HepG2 (cell line): ENCODE data around the gene CTU2. TPM values are rescaled to one million over a fixed set of nuclear protein-coding genes. Genes with fewer than 3 reads are reported as not detected.
A peak's percentile ranks its signal among the peaks of the same experiment; 100 is the strongest.

ENCODE experiments used
- AKAP8 ChIP-seq: sonication (generic); formaldehyde crosslinking; IDR thresholded peaks from 2 replicates; pipeline ENCODE4 v1.5.1; 2020; ENCODE audit warnings: mild to moderate bottlenecking, missing genetic modification reagents
- ARNT2 ChIP-seq: sonication (generic); formaldehyde crosslinking; IDR thresholded peaks from 2 replicates; pipeline ENCODE4 v1.8.0; 2022; ENCODE audit warnings: mild to moderate bottlenecking, low read depth, missing genetic modification reagents, moderate library complexity
- ATF2 ChIP-seq: sonication (generic); formaldehyde crosslinking; IDR thresholded peaks from 2 replicates; pipeline ENCODE4 v1.4.0; 2020; ENCODE audit warnings: missing genetic modification reagents
- CCDC6 ChIP-seq: sonication (generic); formaldehyde crosslinking; IDR thresholded peaks from 2 replicates; pipeline ENCODE4 v1.8.1; 2022; ENCODE audit warnings: mild to moderate bottlenecking, missing genetic modification reagents, moderate library complexity
- CREB1 ChIP-seq, 2 experiments: fragments of 450-650 bp in 1 of 2; IDR thresholded peaks; 2 replicates each; pipeline ENCODE4 v1.6.1; 2016 to 2017; ENCODE audit warnings: control low read depth in 1 of 2, mild to moderate bottlenecking in 1 of 2, missing compliant biosample characterization in 1 of 2, missing genetic modification characterization in 1 of 2
- DNMT1 ChIP-seq: sonication (generic); formaldehyde crosslinking; IDR thresholded peaks from 2 replicates; pipeline ENCODE4 v1.5.1; 2020; ENCODE audit warnings: mild to moderate bottlenecking, missing genetic modification reagents
- DR1 ChIP-seq: sonication (generic); formaldehyde crosslinking; IDR thresholded peaks from 2 replicates; pipeline ENCODE4 v1.8.0; 2021; ENCODE audit warnings: mild to moderate bottlenecking, missing genetic modification reagents, inconsistent platforms
- GABPB1 ChIP-seq: IDR thresholded peaks from 2 replicates; pipeline ENCODE4 v1.6.1; 2016; ENCODE audit warnings: mild to moderate bottlenecking, missing genetic modification reagents, moderate library complexity, missing compliant biosample characterization
- KDM1A ChIP-seq: IDR thresholded peaks from 2 replicates; pipeline ENCODE4 v1.6.1; 2016; ENCODE audit warnings: missing compliant biosample characterization
- NFKB2 ChIP-seq: sonication (generic); formaldehyde crosslinking; IDR thresholded peaks from 2 replicates; pipeline ENCODE4 v1.4.0; 2020; ENCODE audit warnings: missing genetic modification reagents, borderline replicate concordance
- NONO ChIP-seq, 2 experiments: fragments of 450-650 bp in 1 of 2; sonication (generic) in 1 of 2; formaldehyde crosslinking in 1 of 2; IDR thresholded peaks in 1 of 2; conservative IDR thresholded peaks in 1 of 2; 2 replicates each; pipeline versions ENCODE4 v1.6.1 to v1.8.0; 2017 to 2022; ENCODE audit warnings: mild to moderate bottlenecking in 1 of 2, missing genetic modification reagents in 1 of 2, moderate library complexity in 1 of 2
- SYNCRIP ChIP-seq: fragments of 200-400 bp; formaldehyde crosslinking; IDR thresholded peaks from 2 replicates; pipeline ENCODE4 v1.6.1; 2018; ENCODE audit warnings: mild to moderate bottlenecking, low read depth, low read length; ENCODE audit not compliant: insufficient read depth
- TP53 ChIP-seq: sonication (generic); formaldehyde crosslinking; conservative IDR thresholded peaks from 2 replicates; pipeline ENCODE4 v1.4.0; 2020; ENCODE audit warnings: missing genetic modification reagents
- ZBTB38 ChIP-seq: sonication (generic); formaldehyde crosslinking; IDR thresholded peaks from 2 replicates; pipeline ENCODE4 v1.5.1; 2020; ENCODE audit warnings: mild to moderate bottlenecking, missing genetic modification reagents
- ZFP82 ChIP-seq: sonication (generic); formaldehyde crosslinking; IDR thresholded peaks from 2 replicates; pipeline ENCODE4 v1.5.1; 2020; ENCODE audit warnings: mild to moderate bottlenecking, missing genetic modification reagents, borderline replicate concordance
- ZNF20 ChIP-seq: sonication (generic); formaldehyde crosslinking; IDR thresholded peaks from 2 replicates; pipeline ENCODE4 v1.4.0; 2020; ENCODE audit warnings: mild to moderate bottlenecking, moderate library complexity, missing genetic modification reagents
- ZNF317 ChIP-seq: sonication (generic); formaldehyde crosslinking; IDR thresholded peaks from 2 replicates; pipeline ENCODE4 v1.5.0; 2020; ENCODE audit warnings: mild to moderate bottlenecking, missing genetic modification reagents
- ZNF331 ChIP-seq: sonication (generic); formaldehyde crosslinking; IDR thresholded peaks from 2 replicates; pipeline ENCODE4 v1.4.0; 2020; ENCODE audit warnings: missing genetic modification reagents
- ZNF550 ChIP-seq: sonication (generic); formaldehyde crosslinking; IDR thresholded peaks from 2 replicates; pipeline ENCODE4 v1.4.0; 2020; ENCODE audit warnings: mild to moderate bottlenecking, missing genetic modification reagents, borderline replicate concordance
- ZNF772 ChIP-seq: sonication (generic); formaldehyde crosslinking; IDR thresholded peaks from 2 replicates; pipeline ENCODE4 v1.5.0; 2020; ENCODE audit warnings: mild to moderate bottlenecking, missing genetic modification reagents
- ZNF83 ChIP-seq: sonication (generic); formaldehyde crosslinking; IDR thresholded peaks from 2 replicates; pipeline ENCODE4 v1.4.0; 2020; ENCODE audit warnings: missing genetic modification reagents, mild to moderate bottlenecking, borderline replicate concordance
- polyA plus RNA-seq, 8 experiments: library from polyadenylated mRNA; depleted of rRNA in 3 of 8; stranded (reverse) in 7 of 8; unstranded in 1 of 8; fragments of >200 nt; fragmentation: Illumina TruSeq in 4 of 8; extraction: Trizol in 4 of 8; gene quantifications; 2 replicates each; pipeline versions ENCODE4 v1.2.1 to v1.2.3, GENCODE V29; 2011 to 2016; ENCODE audit warnings: low read depth in 4 of 8, missing spikeins in 1 of 8, mixed read lengths in 1 of 8; ENCODE audit not compliant: insufficient read depth in 1 of 8
- total RNA-seq, 5 experiments: library from RNA; depleted of rRNA; stranded (reverse); fragments of >200 nt; fragmentation: Illumina TruSeq; extraction: Trizol; gene quantifications; 2 replicates each; pipeline ENCODE4 v1.2.3, GENCODE V29; 2016; ENCODE audit warnings: low read depth in 1 of 5
- TF ChIP-seq, protein P1 (sequence below): IDR thresholded peaks from 2 replicates; pipeline ENCODE4 v1.6.1; 2018; ENCODE audit warnings: missing genetic modification reagents, mild to moderate bottlenecking, missing compliant biosample characterization
- TF ChIP-seq, protein P2 (sequence below): sonication (generic); formaldehyde crosslinking; IDR thresholded peaks from 2 replicates; pipeline ENCODE4 v1.4.0; 2020; ENCODE audit warnings: missing genetic modification reagents
- TF ChIP-seq, protein P3 (sequence below): sonication (generic); formaldehyde crosslinking; IDR thresholded peaks from 2 replicates; pipeline ENCODE4 v1.8.0; 2022; ENCODE audit warnings: mild to moderate bottlenecking, missing genetic modification reagents, borderline replicate concordance

CTU2 gene
- total and polyA plus RNA-seq, 2 of the 13 experiments (the other 11 are each of a cell fraction or from before 2014, with no cell fraction given), result 13.3 to 21.9 TPM

GRCh38 chr16:88737298-88738150, 31.2 kb downstream of the CTU2 start (continued):
- TF ChIP-seq SYNCRIP (no peak), KDM1A (CRISPR knock-in tag) (no peak), ZNF772 (CRISPR knock-in tag) (no peak), ATF2 (peak; percentile 49; the same call in 1 of the 2 replicates), TP53 (CRISPR knock-in tag) (no peak), ZNF20 (no peak), DNMT1 (CRISPR knock-in tag) (0 out of 2 replicates have a peak, but pooled peaks have one; percentile 90), NFKB2 (CRISPR knock-in tag) (peak; percentile 31; the same call in 1 of the 2 replicates), AKAP8 (CRISPR knock-in tag) (peak; percentile 94), ZNF550 (CRISPR knock-in tag) (no peak), ZNF331 (CRISPR knock-in tag) (peak; percentile 83; the same call in 1 of the 2 replicates), NONO (IDR thresholded peaks at IDR 0.05) (no peak), NONO (CRISPR knock-in tag; conservative IDR thresholded peaks at IDR 0.05) (peak; percentile 82), ZBTB38 (peak; percentile 97), CCDC6 (0 out of 2 replicates have a peak, but pooled peaks have one; percentile 37), GABPB1 (peak; percentile 65; the same call in 1 of the 2 replicates), CREB1 (IDR thresholded peaks at IDR 0.05) (no peak), CREB1 (CRISPR knock-in tag; IDR thresholded peaks at IDR 0.05) (no peak), ZFP82 (CRISPR knock-in tag) (no peak), ZNF317 (no peak), DR1 (CRISPR knock-in tag) (no peak; the same call in 1 of the 2 replicates), ARNT2 (CRISPR knock-in tag) (0 out of 2 replicates have a peak, but pooled peaks have one; percentile 69), ZNF83 (CRISPR knock-in tag) (0 out of 2 replicates have a peak, but pooled peaks have one; percentile 33)
- TF ChIP-seq, protein P1, sequence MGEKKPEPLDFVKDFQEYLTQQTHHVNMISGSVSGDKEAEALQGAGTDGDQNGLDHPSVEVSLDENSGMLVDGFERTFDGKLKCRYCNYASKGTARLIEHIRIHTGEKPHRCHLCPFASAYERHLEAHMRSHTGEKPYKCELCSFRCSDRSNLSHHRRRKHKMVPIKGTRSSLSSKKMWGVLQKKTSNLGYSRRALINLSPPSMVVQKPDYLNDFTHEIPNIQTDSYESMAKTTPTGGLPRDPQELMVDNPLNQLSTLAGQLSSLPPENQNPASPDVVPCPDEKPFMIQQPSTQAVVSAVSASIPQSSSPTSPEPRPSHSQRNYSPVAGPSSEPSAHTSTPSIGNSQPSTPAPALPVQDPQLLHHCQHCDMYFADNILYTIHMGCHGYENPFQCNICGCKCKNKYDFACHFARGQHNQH, result peak; percentile 30; the same call in 1 of the 2 replicates
- TF ChIP-seq, protein P2, sequence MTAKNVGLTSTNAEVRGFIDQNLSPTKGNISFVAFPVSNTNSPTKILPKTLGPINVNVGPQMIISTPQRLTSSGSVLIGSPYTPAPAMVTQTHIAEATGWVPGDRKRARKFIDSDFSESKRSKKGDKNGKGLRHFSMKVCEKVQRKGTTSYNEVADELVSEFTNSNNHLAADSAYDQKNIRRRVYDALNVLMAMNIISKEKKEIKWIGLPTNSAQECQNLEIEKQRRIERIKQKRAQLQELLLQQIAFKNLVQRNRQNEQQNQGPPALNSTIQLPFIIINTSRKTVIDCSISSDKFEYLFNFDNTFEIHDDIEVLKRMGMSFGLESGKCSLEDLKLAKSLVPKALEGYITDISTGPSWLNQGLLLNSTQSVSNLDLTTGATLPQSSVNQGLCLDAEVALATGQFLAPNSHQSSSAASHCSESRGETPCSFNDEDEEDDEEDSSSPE (CRISPR knock-in tag), result 0 out of 2 replicates have a peak, but pooled peaks have one; percentile 30
- TF ChIP-seq, protein P3, sequence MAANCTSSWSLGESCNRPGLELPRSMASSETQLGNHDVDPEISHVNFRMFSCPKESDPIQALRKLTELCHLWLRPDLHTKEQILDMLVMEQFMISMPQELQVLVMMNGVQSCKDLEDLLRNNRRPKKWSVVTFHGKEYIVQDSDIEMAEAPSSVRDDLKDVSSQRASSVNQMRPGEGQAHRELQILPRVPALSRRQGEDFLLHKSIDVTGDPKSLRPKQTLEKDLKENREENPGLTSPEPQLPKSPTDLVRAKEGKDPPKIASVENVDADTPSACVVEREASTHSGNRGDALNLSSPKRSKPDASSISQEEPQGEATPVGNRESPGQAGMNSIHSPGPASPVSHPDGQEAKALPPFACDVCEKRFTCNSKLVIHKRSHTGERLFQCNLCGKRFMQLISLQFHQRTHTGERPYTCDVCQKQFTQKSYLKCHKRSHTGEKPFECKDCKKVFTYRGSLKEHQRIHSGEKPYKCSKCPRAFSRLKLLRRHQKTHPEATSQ (CRISPR knock-in tag), result no peak
